ENCODE data around the gene GATAD2A.

- TF ChIP-seq CTCF (IDR thresholded peaks at IDR 0.05; ENCODE audit: low read depth, low read length) = no peak
- TF ChIP-seq EZH2phosphoT487 (IDR thresholded peaks at IDR 0.05; ENCODE audit: low read depth) = no peak
Measured at GRCh38 chr19:19513682-19514081, 108.2 kb downstream of the GATAD2A start.
